NCI-H146 treated with DMSO at 0.1 percent for 48 hours (cell line): ENCODE results near the gene PPP4R4.
"Not testable (repeated sequence)": the region's sequence is repeated elsewhere in the genome, so short reads cannot be mapped to it uniquely, and the experiment has no call there.

Source experiments
- DNase-seq: peaks from one replicate; lab custom pipeline; 2025; ENCODE audit not compliant: unreplicated experiment; lab: John Stamatoyannopoulos, UW

PPP4R4 gene

DNA sequence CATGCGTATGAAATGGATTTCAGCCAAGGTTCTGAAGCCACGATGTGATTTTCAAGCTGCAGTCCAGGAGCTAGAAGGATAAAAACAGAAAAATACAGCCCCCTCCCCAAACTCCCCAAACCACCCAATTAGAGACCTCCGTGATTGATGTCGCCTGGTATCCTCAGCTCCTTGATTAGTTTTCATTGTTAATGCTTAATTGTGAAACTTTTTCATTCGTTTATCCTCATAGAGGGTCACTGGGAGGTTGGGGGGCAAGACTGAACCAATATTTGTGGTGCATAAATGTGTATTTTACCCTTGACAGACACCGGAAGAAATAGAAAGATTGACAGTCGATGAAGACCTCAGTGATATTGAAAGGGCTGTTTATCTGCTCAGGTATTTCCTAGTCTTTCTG, 1.6 kb downstream of the PPP4R4 start:
- no peak for DNase-seq

DNA sequence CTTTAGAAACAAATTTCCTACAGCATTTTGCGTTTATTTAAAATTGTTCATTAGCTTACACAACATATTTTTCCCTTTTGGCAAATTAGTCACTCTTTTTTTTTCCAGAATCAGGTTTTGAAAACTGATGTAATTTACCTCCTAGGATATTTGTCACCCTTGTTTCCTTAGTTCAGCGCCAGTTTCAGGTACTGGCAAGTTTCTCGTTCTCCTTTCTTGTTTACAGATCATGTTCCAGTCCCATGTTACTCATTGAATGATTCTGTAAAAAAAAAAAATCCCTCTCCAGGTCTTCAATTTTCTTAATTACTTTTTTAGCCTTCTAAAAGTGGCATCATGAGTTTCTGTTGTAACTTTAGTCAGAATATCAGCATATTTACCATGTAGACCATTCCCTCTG, 2.7 kb downstream of the PPP4R4 start:
- DNase-seq = no peak

DNA sequence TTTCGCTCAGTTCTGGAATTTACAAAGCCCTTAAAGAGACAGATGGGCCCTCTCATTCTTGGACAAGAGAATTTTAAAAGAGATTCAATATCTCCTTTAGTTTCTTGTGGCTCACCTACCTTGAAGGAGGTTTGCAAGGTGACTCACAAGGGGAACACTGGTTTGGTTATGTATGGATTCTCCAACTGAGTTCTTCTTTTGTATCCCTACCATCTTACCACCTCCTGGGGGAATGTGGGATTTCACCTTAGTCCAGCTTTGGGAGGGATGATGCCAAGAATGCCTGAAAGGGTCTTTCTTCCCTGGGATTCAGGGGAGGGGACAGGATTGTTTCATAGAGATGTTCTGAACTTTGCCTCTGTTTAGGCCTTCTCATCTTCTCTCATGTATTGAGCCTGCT, 3.7 kb downstream of the PPP4R4 start:
- no peak for DNase-seq

DNA sequence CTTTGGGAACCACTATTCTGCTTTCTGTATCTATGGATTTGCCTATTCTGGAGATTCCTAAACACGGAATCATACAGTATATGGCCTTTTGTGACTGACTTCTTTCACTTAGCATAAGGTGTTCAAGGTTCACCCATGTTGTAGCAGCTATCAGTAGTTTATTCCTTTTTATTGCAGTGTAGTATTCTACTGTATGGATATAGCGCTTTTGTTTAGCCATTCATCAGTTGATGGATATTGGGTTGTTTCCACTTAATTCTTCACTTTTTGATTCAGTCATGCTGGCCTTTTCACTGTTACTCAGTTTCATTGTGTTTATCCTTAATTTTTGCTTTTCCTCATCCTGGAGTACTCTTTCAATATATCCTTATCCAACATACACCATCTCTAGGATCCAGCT, 5.1 kb downstream of the PPP4R4 start:
- no peak for DNase-seq

DNA sequence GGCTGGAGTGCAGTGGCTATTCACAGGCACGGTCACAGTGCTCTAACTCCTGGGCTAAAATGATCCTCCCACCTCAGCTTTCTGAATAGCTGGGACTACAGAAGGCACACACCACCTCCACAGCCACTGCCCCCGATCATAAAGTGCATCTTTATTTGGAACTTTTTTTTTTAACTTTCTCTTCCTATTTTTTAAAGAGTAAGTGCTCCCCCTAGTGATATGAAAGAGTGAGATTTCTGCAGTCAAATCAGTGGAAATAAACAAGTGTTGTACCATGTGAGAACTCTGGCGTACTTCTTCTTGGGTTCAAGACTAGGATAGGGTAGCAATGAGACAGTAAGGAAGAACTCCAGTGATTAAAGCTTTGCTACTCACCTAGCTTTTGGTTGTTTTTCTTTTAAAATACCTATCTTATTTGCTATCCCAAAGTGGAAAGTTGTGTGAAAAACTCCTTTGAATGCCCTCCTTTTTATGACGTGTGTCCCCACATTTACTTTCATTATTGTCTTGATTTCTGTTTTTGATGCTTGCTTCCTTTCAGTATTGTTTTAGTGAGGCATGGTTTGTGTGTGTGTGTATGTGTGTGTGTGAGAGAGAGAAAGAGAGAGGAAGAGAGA, 6.6 kb downstream of the PPP4R4 start:
- no peak for DNase-seq

DNA sequence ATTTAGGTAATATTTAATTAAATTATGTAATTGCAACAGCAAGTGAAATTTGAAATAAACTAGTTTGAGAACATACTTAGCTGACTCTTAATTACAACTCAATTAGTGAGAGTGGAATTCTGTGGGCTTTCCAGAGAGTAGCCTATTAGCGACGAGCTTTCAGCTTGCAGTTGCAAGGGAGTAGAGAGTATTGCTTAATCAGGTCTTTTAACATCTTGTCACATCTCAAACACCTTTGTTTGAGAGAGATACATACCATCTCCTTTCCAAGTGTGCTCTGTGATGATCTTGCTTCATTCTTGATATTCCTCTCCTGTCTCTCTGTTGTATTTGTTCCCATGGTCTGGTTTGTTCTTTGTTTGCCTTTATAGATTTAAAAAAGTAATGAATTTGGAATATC, 7.7 kb downstream of the PPP4R4 start:
- no peak for DNase-seq

DNA sequence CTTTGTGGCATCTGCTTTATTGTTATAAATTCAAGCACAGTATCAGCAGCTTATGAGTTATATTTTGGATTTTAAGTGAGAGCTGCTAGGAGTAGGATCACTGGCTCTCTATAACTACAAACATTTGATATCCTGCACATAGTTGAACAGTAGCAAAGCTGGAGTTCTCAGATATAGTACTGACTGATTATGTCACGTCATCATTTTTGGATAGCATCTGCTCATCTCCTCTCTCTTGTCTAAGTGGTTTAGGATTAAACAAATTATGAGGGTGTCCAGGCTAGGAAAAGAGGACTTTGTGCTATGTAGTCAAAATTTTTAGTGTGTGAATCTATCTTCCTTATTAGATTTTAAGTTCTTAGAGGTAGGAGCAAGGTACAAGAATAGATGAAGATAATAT, 18.4 kb downstream of the PPP4R4 start:
- DNase-seq = no peak

DNA sequence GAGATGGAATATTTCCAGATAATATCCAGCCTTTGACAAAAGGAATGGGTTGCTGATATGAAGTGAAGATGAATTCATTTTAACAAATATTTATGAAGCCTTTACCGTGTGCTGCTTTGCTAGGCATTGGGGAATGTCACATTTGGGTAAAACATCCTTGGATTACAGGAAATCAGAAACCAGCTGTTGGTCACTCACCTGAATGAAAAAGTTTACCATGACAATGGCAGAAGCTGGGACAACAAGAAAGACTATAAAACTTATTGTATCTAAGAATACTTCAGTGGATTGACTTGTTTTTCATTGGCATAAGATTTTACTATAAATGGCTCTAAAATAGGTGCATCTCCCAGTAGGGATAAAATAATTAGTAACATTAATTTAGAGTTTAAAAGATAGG, 19.7 kb downstream of the PPP4R4 start:
- no peak for DNase-seq

DNA sequence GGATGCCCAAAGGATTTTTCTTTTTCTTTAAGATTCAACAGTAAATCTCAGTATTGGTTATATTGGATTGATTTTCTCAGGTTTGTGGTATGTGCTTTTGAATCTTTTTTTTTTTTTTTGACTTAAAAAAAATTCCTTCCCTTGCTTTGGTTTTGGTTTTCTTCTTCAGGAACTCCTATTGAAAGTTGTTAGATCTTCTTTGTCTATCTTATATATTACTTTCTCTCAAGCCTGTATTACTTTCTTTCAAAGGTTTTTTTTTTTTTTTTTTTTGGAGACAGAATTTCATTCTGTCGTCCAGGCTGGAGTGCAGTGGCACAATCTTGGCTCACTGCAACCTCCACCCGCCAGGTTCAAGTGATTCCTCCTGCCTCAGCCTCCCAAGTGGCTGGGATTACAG, 21.9 kb downstream of the PPP4R4 start:
- no peak for DNase-seq

DNA sequence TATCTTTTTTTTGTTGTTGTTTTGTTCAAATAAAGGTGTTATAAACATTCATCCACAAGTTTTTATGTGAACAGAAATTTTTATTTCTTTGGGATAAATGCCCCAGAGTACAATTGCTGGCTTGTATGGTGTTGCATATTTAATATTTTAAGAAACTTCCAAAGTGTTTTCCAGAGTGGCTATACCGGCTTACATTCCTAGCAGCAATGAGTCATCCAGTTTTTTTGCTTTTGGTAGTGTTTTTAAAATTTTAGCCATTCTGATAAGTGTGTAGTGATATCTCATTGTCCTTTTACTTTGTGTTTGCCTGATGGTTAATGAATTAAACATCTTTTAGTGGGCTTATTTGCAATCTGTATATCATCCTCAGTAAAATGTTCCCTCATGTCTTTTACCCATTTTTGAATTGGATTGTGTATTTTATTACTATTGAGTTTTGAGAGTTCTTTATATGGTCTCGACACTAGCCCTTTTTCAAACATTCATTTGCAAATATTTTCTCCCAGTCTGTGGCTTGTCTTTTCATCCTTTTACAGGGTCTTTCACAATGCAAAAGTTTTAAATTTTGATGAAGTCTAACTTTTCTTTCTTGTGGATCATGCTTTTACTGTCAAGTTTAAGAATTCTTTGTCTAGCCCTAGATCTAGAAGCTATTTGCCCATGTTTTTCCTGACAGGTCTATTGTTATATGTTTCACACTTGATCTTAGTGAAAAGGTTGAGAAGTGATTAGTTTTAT, 29.5 kb downstream of the PPP4R4 start:
- DNase-seq = no peak

DNA sequence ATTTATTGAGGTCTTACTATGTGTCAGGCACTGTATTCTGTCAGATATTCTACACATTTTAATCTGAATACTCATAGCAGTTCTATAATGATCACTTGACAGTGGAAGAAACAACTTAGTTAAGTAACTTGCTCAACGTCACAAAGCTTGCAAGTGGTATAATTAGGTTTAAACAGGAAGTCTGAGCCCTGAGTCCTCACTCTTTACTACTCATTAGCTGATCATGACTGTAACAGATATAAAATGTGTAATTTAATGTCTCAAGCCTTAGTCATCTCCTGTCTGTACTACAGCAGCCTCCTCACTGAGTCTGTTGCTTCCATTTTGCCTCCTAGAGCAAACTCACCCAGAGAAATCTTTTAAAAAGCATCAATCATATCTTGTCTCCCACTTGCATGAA, 38.9 kb downstream of the PPP4R4 start:
- no peak for DNase-seq

DNA sequence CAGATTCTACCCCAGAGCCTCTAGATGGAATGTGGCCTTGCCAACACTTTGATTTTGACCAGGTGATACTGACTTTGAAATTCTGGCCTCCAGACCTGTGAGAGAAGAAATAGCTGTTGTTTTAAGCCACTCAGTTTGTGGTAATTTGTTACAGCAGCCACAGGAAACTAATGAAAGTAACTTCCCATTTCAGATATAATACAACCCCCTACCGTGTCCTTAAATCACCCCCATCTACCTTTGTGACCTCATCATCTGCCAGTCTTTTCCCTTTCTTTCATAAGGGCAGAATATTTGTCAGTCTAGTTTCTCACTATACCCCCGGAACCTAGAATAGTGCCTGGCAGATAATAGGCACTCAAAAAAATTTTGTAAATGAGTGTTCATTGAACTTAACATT, 39.6 kb downstream of the PPP4R4 start:
- no peak for DNase-seq

DNA sequence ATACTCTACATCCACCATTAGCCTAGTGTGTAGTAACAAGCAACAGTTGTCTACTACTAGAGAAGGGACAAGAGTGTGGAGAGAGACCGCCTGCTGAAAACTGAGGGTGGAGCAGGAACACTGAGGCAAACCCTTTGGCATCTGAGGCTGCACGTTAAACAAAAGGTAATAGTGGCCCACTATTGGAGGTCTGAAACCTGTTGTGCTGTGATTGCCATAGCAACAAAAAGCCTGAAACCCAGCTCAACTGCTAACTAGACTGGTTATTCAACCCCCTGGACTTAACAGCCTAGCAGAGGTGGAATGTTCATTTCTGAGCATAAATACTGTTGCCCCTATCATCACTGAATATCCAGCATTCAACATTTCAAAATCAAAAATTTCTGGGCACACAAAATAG, 43.0 kb downstream of the PPP4R4 start:
- DNase-seq = no peak

DNA sequence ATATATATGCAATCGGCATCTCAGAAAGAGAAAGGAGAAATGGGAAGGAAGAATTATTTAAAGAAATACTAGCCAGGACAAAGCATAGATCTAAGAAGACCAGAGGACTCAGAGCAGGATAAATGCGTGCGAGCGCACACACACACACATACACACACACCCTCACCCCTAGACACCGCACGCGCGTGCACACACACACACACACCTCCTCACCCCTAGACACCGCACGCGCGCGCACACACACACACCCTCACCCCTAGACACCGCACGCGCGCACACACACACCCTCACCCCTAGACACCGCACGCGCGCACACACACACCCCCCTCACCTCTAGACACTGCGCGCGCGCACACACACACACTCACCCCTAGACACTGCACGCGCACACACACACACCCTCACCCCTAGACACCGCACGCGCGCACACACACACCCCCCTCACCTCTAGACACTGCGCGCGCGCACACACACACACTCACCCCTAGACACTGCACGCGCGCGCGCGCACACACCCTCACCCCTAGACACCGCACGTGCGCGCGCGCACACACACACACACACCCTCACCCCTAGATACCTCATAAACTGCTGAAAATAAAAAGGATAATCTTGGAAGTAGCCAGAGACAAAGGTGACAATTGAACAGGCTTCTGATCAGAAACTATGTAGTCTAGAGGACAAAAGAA, 44.2 kb downstream of the PPP4R4 start:
- not testable (repeated sequence) for DNase-seq

DNA sequence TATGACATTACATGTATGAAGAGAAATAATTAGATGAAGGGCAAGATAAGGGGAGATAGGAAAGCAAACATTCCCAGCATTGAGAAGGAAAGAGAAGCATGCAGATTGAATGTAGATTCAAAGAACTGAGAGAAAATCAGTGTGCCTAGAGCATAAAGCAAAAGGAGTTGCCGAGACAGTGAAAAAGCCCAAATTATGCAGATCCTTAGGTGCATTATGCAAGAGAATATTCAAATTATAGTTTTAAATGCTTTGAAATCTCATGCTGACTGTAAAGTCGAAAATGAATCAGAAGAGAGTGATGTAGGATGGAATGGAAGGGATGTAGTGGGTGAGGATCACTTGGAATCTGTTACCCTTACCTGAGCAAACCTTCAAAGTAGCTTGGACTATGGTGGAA, 49.9 kb downstream of the PPP4R4 start:
- DNase-seq = no peak

DNA sequence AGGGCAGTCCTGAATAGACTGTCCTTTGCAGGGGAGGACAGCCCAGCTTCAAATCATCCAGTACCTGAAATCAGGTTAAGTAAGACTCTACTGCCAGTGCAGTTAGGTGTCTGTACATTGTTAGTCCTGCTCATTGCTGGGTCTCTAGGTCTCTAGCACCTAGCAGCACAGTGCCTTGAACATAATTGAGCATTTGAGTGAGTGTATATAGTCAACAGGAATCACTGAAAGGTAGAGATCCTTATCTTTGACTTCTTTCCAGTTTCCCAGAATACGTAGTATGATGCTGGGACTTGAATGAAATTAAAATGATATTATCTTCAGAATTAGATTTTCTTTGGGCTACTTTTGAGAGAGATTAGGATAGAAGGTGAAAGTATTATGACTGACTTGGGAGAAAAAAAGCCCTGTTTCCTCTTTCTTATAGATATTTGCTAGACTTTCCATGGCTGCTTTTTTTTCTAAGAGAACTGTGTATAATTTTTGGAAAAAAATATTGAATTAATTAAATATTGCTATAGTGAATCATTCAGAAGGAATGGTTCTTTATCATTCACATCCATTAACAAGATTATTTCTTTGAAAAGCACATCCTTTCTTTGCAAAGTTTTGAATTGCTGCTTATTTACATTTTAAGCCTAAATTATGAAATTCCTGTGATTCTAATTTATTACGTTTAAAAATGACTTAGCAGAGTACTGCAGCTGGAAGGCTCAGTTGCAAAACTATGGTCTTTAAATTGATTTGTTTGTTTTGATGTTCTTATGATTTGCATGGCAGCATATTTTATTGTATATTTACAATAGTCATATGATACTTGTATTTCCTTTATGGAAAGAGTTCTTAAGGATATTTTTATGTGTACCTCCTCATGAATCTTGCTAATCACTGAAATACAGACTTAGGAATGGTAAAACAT, 51.6 kb downstream of the PPP4R4 start:
- DNase-seq = no peak

DNA sequence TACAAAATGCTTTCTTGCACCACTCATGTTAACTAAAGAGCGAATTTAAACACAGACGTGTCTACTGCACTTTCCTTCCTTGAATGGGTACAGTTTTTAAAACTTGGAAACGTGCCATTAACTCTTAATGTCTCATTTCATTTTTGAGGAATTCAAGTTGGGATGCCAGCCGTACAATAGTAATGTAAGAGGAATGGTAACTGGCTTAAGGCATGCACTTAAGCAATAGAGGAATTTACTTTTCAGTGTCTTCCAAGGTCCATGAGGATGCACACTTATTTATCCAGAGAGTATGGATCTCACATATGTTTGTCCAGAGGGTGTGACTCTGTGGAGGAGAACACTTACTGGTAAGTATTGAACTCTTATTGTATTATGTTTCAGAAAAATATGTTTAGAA, 52.9 kb downstream of the PPP4R4 start:
- DNase-seq = no peak

DNA sequence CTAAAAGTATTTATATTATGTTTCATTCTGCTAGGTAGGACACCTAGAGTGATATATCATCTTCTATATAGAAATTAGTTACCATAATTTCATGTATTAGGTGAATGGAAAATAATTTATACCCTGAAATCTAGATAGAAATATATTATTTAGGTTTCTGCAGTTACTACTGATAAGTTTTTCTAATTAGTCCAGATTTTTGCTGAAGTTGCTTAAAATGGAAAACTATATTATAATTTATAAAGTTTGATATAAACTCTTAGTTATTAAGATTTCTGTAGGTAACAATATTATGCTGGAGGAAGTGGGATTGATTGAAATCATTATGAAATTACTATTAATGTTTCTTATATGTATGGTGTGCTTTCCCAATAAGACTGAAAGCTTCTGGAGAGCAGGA, 62.9 kb downstream of the PPP4R4 start:
- DNase-seq = no peak

DNA sequence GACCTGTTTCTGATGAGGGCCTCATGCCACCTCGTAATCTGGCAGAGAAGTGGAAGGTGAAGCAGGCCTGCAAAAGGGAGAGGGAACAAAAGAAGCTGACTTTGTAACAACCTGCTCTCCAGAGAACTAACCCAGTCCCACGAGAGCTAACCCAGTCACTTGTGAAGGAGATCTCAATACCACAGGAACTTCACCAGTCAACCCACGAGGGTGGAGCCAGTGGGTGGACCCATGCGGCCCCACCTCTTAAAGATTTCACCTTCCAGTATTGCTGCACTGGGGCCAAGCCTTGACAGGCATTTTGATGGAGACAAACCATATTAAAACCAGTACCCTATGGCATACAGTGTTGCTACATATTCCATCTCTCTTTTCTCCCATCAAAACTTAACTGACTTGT, 63.9 kb downstream of the PPP4R4 start:
- no peak for DNase-seq

DNA sequence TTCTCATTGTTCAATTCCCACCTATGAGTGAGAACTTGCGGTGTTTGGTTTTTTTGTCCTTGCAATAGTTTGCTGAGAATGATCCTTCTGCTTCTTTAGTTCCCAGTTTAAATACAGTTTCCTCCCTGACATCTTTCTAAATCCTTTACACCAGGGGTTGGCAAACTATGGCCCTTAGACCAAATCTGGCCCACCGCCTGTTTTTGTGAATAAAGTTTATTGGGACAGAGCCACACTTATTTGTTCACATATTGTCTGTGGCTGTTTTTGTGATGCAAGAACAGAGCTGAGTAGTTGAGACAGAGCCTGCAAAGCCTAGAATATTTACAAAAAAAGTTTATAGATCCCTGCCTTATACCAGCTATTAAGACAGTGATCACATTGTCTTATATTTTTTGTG, 65.3 kb downstream of the PPP4R4 start:
- no peak for DNase-seq

DNA sequence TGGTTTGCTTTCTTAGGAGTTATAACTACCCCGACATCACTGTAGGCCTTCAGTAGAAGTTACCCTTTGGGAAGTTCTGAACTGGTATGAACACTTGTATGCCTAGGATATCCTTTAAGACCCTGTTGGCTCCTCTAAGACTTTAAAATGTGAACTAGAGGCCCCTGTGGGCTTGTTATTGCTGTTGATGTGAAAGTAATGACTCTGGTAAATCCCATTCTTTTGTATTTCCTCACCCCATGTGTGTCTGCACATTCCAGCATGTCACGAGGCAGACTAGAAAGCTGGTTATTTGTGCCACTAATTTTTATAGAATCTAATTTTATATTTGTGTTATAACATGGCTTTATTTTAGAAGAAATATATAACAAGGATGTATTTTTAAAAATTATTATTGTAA, 70.1 kb downstream of the PPP4R4 start:
- no peak for DNase-seq
